ENCODE data around the gene ZRSR2.
"Not testable (repeated sequence)": the region's sequence is repeated elsewhere in the genome, so short reads cannot be mapped to it uniquely, and the experiment has no call there.

The ZRSR2 gene

GRCh38 chrX:15804563-15804962 is 14.3 kb downstream of the ZRSR2 start:
- no peak for DNase-seq (ENCODE audit: low spot score)

GRCh38 chrX:15808254-15808653 is 18.0 kb downstream of the ZRSR2 start:
- DNase-seq (ENCODE audit: low spot score) = no peak

- no peak for DNase-seq (ENCODE audit: low spot score)
Observed at GRCh38 chrX:15812192-15812938, 22.1 kb downstream of the ZRSR2 start.

GRCh38 chrX:15813416-15813815 is 23.1 kb downstream of the ZRSR2 start:
- no peak for DNase-seq (ENCODE audit: low spot score)

GRCh38 chrX:15814771-15815365 is 24.6 kb downstream of the ZRSR2 start:
- no peak for DNase-seq (ENCODE audit: low spot score)

- DNase-seq (ENCODE audit: low spot score) = peak; percentile 42
Observed at GRCh38 chrX:15815779-15816437, 25.6 kb downstream of the ZRSR2 start.

GRCh38 chrX:15816438-15816809 is 26.1 kb downstream of the ZRSR2 start:
- DNase-seq (ENCODE audit: low spot score) = no peak

GRCh38 chrX:15816886-15817285 is 26.6 kb downstream of the ZRSR2 start:
- DNase-seq (ENCODE audit: low spot score) = no peak

- DNase-seq (ENCODE audit: low spot score) = no peak
Observed at GRCh38 chrX:15820106-15821073, 30.1 kb downstream of the ZRSR2 start.

- DNase-seq (ENCODE audit: low spot score) = no peak
Observed at GRCh38 chrX:15822922-15823321, 32.6 kb downstream of the ZRSR2 start.

- no peak for DNase-seq (ENCODE audit: low spot score)
Observed at GRCh38 chrX:15825936-15826335, 35.7 kb downstream of the ZRSR2 start.

- DNase-seq (ENCODE audit: low spot score) = no peak
Observed at GRCh38 chrX:15829217-15829616, 38.9 kb downstream of the ZRSR2 start.

GRCh38 chrX:15831347-15831746 is 41.1 kb downstream of the ZRSR2 start:
- DNase-seq (ENCODE audit: low spot score) = not testable (repeated sequence)

GRCh38 chrX:15834053-15834452 is 43.8 kb downstream of the ZRSR2 start:
- no peak for DNase-seq (ENCODE audit: low spot score)

GRCh38 chrX:15834827-15835595 is 44.7 kb downstream of the ZRSR2 start:
- DNase-seq (ENCODE audit: low spot score) = no peak

- peak; percentile 28 for DNase-seq (ENCODE audit: low spot score)
Observed at GRCh38 chrX:15838017-15838416, 47.7 kb downstream of the ZRSR2 start.

- DNase-seq (ENCODE audit: low spot score) = no peak
Observed at GRCh38 chrX:15841853-15842516, 51.7 kb downstream of the ZRSR2 start.

GRCh38 chrX:15843960-15844359 is 53.7 kb downstream of the ZRSR2 start:
- DNase-seq (ENCODE audit: low spot score) = no peak

- DNase-seq (ENCODE audit: low spot score) = no peak
Observed at GRCh38 chrX:15848576-15848975, 58.3 kb downstream of the ZRSR2 start.

GRCh38 chrX:15849555-15849954 is 59.3 kb downstream of the ZRSR2 start:
- no peak for DNase-seq (ENCODE audit: low spot score)

- peak; percentile 15 for DNase-seq (ENCODE audit: low spot score)
Observed at GRCh38 chrX:15853586-15854079, 63.3 kb downstream of the ZRSR2 start.

Data from iPS-NIHi11 (cell line).